Stimulated activated CD4-positive, alpha-beta T cell treated with anti-CD3 and anti-CD28 coated beads, Interleukin-12 subunit alpha, Interleukin-12 subunit beta, amount 100 ng/mL, for 24 hours (primary cell): Measurements from ENCODE around the gene PDZD8.
"Not testable (repeated sequence)": the region's sequence is repeated elsewhere in the genome, so short reads cannot be mapped to it uniquely, and the experiment has no call there.

Experiments used
- DNase-seq, 2 experiments: peaks; one replicate each; pipeline ENCODE4 v3.0.0-alpha.2; 2020; ENCODE audit warnings: low read depth in 2 of 2

Gene PDZD8

DNA sequence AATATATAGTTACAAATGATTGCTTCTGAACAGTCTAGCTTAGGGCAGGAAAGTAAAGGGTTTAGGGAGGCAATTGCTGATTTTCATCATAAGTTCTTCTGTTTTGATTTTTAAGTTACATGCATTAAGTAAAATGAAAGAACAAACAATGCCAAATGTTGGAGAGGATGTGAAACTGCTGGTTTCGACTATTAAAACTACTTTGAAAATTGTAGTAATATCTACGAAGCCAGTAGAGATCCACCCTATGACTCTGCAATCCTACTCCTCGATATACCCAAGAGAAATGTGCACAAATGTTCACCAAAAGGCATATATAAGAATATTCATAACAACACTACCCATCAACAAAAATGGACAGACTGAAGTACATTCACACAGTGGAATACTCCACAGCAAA lies 24.3 kb downstream of the PDZD8 start:
- DNase-seq, result no peak

DNA sequence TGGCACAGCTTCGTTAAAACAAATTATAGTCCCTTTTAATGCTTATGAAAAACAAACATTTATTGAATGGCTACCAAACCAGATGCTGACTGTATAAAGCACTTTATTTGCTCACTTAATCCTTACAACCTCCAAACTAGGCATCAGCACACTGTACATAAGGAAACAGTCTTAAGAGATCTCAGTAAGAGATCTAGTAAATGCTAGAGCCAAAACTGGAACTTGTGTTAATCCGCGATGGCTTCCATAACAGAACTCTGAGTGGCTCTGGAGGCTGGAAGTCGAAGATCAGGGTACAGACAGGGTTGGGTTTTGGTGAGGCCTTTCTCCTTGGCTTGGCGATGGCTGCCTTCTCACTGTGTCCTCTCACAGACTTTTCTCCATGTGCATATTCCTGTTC lies 27.0 kb downstream of the PDZD8 start:
- no peak for DNase-seq

DNA sequence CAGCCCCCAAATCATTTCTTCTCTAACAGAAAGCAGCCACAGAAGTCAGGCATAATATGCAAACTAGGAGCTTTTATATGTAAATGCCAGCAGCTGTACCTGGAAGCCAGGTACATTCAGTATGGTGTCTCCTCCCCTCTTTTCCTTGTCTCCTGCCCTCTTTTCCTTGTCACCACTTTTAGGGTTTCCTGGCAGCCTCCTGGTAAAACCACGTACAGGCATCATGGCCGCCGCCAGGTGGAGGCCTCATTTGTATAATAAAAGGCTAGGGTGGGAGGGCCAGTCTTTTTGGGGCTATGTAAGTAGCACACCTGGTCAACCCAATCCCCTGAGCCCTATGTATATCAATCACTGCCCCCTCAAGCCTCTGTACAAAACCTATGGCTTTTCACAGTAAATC lies 28.7 kb downstream of the PDZD8 start:
- no peak for DNase-seq

DNA sequence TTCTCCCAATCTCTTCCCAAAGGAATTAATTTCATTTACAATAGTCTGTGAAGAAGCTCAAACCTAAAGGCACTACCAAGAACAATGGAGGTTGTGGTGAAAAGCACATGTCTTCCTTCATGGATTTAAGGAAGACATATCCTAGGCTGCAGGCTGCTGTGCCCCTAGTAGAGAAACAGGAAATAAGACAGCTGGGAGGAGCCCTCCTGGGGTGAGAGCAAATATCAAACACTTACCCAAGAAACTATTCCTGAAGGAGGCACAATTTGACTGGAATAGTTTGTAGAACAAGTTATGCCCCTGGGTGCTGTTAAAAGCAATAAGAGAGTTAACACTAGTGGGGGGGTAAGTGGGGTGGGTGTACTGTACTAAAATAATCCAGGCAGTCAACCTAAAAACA lies 30.1 kb downstream of the PDZD8 start:
- no peak for DNase-seq

DNA sequence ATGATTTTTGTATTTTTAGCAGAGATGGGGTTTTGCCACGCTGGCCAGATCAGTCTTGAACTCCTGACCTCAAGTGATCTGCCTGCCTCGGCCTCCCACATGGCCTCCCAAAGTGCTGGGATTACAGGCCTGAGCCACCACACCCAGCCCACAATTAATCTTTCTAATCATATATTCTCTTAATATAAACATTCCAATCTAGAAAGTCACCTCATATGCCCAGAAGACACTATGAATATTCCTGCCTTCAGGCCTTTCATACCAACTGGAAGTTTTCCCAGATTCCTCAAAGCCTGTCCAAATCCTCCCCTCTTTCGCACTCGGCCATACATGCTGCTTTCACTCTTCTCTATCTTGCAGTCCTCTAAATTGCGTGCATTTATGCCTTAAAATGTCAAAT lies 32.6 kb downstream of the PDZD8 start:
- no peak for DNase-seq

DNA sequence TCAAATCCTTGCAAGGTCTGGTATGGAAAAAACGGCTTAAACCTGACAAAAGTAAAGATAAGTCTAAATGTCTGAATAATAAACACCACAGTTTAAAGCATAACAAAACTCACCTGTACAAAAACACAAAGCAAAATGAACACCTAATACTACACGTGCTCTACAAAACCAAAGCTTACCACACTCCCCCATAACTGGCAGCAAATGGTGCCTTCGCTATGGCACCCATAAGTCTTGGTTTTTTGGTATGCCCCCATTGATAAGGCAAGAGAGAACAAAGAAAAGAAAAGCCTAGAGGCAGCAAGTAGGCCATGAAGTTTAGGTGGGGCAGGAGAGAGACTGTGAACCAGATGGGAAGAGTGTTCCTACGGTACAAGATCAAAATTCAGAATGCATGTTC lies 34.2 kb downstream of the PDZD8 start:
- no peak for DNase-seq

DNA sequence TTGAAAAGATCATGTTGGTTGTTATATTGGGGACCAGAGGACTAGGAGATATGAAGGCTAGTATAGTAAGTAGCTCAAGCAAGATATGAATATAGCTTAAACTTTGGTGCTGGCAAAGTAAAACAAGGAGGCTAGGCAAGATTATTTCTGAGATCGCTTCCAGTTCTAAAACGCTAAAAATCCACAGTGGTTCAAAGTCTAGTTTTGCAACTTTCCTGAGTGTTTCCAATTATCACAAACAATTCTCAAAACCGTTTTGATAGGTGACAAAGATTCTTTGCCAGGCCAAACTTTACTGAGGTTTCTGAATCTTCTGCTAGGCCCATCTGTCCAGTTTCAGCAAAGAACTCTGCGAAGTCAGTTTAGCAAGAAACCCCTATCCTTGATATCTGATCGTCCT lies 35.3 kb downstream of the PDZD8 start:
- DNase-seq, result no peak

DNA sequence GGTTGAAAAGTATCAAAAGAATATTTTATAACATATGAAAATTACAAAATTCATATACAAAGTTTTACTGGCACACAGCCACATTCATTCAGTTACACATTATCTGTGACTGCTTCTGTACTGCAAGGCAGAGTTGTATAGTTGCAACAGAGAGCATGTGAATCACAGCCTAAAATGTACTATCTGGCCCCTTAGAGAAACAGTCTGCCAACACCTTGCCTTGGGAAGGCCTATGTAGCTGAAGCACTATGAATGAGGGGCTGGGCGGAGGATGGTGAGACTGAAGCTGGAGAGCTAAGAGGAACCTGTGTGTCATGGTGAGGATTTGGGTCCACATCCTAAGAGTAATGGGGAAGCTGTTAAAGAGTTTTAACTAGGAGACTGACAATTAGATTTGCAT lies 35.7 kb downstream of the PDZD8 start:
- DNase-seq, result no peak

DNA sequence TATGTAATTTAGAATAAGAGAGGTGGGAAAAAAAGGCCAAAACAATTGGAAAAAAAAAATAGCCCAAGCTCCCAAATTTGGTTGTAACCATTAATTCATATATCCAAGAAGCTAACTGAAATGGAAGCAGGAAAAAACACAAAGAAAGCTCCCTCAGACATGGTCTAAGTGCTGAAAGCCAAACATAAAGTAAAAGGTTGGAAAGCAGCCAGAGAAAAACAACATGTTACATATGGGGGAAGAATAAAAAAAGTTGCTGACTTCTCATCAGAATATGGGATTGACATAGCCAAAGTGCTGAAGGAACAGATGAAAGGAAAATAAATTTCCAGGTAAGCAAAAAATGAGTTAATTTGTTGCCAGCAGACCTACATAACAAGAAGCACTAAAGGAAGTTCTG lies 40.3 kb downstream of the PDZD8 start:
- no peak for DNase-seq

DNA sequence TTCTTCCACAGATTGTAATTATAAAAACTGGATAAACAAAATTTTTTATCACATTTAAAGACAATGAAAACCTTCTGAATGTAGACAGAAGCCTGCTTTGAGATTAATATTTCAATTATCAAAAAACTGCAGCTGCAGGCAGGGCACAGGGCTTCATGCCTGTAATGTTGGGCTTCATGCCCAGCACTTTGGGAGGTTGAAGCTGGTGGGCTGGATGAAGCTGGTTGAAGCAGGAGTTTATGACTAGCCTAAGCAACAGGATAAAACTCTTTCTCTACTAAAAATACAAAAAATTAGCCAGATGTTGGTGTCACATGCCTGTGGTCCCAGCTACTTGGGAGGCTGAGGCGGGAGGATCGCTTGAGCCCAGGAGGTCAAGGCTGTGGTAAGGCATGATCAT lies 41.2 kb downstream of the PDZD8 start:
- no peak for DNase-seq

DNA sequence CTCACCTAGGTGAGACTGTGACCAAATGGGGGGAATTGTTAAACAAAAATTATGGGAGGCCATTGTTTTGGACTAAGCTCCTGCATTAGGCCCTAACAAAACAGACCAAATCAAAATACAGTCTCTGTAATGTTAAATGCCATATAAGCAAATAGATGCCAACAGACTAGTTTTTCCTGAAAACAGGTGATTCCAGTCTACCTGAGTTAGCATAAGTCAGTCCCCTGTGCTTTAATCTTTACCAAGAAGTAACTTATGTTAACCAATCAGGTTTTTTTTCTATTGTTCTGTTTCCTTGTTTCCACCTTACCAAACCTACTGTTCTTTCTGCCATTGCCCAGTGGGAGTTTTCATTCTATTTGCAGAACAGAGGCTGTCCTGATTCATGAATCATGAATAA lies 48.0 kb downstream of the PDZD8 start:
- DNase-seq, result no peak

DNA sequence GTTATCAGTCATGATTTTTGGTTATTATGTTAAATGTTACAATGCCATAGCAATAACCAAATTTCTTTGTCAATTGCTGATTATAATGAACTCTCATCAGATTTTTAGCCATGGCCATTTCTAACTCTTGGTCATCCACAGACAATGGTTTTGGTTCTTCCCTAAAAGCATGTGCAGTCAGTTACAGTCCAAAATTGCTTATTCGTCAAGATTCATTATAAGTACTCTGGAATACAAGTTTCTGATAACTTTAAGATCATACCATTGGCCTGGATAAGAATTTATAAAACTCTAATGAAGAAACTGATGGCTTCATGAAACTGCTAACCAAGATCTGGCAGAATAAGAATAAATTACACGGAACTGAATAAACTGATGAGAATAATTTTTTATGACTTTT lies 50.9 kb downstream of the PDZD8 start:
- no peak for DNase-seq

DNA sequence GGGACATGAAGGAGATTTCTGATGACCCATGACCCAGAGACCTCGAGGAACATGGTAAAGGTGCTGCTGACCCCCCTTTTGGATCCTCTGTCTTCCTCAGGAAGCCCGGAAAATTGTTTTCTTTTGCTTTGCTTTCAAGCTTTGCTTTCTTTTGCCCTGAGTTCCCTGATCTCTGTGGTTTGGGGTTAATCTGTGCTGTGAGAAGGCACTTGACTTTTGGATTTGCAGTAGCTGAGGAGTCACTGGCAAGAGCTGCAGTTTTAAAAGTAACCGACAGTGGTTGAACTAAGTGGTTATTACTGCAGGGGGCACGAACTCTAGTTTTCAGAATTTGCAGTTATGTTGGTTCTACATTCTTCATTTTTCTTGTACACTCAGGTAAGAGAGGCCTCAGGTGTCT lies 53.0 kb downstream of the PDZD8 start:
- DNase-seq, result no peak

DNA sequence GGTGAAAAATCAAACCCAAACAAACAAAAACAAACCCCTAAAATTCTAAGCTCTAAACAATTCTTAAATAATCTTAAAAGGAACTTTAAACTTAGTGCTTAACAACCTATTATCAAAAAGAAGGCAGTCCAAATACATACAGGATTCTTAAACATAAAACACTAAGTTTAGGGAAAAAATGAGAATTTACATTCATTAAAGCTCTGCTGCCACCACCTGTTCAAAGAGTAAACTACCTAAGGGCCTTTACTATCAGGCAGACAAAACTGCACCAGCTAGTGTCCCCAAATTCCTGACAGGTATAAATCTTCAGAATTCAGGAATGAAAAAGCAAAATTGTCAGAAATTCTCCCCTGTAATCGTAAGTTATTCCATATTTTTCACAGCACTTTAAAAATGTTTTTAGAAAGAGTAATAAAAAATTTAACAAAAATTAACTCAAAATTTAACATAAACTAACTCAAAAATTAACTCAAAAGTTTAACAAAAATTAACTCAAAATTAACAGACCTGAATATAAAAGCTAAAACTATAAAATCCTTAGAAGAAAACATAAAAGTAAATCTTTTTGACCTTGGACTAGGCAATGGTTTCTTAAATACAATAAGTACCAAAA lies 55.1 kb downstream of the PDZD8 start:
- no peak for DNase-seq

DNA sequence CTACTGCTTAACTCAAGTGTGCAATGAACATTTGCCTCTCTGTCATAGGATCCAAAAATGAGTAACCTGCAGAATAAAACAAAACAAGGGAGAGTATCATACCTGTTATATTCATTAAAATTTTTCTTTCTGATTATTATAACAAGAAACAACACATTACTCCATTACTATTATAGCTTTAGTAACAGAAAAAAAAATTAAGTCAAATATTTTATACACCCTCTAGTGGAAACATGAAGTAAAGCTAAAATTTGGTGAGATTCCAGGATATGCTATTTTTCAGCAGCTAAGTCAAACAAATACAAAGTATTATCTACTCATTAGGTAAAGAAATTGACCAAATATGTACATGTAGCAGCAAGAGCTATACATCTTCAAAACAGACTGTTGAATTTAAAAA lies 56.3 kb downstream of the PDZD8 start:
- no peak for DNase-seq

DNA sequence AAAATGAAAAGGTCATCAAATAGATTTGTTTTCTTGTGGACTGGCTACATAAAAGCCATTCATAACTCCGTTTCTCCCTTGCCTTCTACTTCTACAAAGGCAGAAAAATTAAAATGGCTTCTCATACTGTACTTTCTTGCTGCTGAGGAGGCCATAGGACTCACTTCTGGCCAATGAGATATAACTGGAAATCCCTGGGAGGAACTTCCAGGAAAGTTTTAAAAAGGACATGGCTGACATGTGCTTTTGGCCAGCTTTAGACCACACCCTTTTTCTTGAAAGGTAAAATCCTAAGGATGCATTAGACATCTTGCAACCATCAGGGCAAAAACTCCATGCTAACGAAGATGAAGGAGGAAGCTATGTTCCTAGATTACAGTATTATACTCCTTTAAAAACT lies 58.5 kb downstream of the PDZD8 start:
- no peak for DNase-seq

DNA sequence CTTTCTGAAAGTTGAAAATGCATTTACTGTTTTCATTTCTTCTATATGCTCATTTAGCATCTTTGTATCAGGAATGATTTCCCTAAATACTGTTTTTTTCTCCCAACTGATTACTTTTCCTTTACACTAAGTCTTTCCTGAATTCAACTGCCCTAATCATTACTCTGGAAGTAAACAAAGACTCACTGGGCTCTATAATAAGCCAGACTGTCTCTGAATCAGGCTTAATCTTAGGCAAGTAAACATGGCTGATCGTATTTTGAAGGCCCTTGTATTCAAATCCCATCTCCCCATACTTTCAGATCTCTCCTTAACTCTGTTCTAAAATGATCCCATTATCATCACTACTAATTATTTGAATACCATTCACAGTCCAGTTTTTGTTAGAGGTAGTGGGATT lies 61.6 kb downstream of the PDZD8 start:
- DNase-seq, result no peak

DNA sequence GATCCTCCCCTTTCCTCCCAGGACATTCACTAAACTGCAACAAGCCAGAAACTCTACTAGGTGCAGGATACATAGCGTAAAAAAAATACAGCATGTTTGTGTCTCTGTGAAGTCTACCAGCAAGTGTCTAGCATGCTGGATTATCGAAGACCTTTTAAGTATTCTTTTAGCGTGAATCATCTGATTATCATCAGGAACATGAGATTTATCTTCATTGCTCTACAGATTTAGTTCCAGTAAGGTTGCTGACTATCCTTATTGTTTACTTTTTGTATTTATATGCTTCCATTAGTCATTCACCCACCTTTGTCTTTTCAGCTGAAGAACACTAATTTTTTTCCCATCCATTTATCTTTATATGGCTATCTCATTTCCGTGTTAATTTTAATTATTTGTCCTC lies 62.8 kb downstream of the PDZD8 start:
- no peak for DNase-seq

DNA sequence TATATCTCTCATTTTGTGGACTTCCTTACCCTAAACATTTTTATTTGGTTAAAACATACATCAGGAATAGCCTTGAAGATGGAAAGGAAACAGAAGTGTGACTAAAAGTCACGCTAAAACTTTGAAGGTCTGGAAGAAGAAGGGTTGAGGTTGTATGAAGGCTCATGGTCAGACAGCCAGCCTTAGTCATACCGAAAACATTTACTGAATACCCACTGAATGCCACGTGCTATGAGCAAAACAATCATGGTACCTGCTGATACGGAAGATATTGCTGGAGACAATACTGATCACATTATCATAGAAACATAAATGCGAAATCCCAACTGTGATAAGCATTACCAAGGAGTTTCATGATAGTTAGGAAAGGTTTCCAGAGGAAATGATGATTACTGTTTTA lies 64.0 kb downstream of the PDZD8 start:
- DNase-seq, result no peak

DNA sequence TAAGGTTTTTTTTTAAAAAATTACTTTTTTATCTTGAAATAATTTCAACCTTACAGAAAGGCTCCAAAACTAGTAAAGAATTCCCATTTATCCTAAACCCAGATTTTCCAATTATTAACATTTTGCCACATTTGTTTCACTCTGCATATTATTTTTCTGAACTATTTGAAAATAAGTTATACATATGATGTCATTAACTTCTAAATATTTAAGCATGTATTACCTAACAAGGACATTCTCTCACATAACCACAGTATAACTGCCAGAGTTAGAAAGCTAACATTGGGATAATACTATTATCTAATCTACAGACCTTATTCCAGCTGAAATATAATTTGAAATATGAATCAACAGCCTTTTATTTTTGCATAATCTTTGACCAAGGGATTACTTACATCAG lies 68.6 kb downstream of the PDZD8 start:
- DNase-seq, result no peak

DNA sequence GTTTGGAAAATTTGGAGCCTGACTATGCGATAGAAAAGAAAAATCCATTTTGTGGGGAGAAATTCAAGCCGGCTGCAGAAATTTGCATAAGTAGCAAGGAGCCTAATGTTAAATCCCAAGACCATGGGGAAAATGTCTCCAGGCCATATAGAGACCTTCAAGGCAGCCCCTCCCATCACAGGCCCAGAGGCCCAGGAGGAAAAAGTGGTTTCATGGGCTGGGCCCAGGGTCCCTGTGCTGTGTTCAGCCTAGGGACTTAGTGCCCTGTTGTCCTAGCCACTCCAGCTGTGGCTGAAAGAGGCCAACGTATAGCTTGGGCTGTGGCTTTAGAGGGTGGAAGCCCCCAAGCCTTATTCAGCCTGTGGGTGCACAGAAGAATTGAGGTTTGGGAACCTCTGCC lies 71.8 kb downstream of the PDZD8 start:
- DNase-seq, result not testable (repeated sequence)

DNA sequence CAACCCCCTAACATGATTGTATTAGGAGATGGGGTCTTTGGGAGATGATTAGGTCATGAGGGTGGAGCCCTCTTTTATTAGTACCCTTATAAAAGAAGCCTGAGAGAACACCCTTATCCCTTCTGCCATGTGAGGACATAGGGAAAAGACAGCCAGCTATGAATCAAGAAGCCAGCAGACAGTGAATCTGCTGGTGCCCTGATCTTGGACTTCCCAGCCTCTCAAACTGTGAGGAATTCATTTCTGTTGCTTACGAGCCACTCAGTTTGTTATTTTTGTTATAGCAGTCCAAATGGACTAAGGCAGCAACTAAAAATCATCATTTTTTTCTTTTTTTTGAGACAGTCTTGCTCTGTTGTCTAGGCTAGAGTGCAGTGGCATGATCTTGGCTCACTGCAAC lies 74.6 kb downstream of the PDZD8 start:
- no peak for DNase-seq

DNA sequence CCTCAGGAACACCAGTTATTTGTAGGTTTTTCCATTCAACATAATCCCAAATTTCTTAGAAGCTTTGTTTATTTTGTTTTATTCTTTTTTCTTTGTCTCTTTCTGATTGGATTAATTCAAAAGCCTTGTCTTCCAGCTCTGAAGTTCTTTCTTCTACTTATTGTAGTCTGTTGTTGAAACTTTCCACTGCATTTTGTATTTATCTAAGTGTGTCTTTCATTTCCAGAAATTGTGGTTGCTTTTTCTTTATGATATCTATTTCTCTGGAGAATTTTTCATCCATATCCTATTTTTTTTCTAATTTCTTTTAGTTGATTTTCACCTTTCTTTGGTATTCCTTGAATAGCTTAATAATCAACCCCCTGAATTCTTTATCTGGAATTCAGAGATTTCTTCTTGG lies 75.8 kb downstream of the PDZD8 start:
- no peak for DNase-seq

DNA sequence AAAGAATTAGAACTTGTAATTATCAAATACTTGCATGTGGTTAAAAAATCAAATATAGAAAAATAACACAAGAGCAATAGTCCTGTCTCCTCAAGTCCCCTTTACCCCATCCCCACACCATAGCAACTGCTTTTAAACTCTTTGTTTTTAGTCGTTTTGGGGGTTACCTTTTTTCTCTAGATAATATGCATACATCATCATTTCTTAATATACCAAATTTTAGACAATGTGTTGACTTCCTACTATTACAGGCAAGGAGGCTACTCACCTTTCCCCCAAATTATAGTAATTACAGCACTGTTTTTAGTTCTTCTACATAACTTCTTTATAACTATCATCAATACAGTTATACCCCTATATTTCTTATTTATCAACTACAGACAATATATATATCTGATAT lies 77.0 kb downstream of the PDZD8 start:
- no peak for DNase-seq

DNA sequence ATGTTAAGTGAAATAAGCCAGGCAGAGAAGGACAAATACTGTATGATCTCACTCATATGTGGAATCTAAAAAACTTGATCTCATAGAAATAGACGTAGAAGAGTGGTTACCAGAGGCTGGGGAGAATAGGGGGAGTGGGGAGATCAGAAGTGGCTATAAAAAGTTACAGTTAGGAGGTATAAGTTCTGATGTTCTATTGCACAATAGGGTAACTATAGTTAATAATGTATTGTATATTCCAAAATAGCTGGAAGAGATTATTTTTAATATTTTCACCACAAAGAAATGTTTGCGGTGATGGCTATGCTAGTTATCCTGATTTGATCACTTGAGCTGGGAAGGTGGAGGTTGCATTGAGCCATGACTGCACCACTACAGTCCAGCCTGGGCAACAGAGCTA lies 80.5 kb downstream of the PDZD8 start:
- DNase-seq, result no peak
